SHP77 (cell line): Measurements from ENCODE around the gene MPPED1.

Experiments used
- DNase-seq, 2 experiments: peaks; one replicate each; lab custom pipeline; 2025; lab: John Stamatoyannopoulos, UW

The MPPED1 gene

GRCh38 chr22:43542681-43543521 lies 131.1 kb downstream of the MPPED1 start:
- DNase-seq: no peak

GRCh38 chr22:43543522-43544288 lies 131.9 kb downstream of the MPPED1 start:
- DNase-seq: no peak

- DNase-seq: no peak
These were observed 132.5 kb downstream of the MPPED1 start for GRCh38 chr22:43544289-43544673.

- DNase-seq: no peak
These were observed 134.4 kb downstream of the MPPED1 start for GRCh38 chr22:43546186-43546585.

- DNase-seq: no peak
These were observed 138.3 kb downstream of the MPPED1 start for GRCh38 chr22:43550024-43550620.

- DNase-seq: no peak
These were observed 138.9 kb downstream of the MPPED1 start for GRCh38 chr22:43550672-43551071.

GRCh38 chr22:43553451-43554258 lies 141.8 kb downstream of the MPPED1 start:
- DNase-seq: no peak

- DNase-seq: no peak
These were observed 142.4 kb downstream of the MPPED1 start for GRCh38 chr22:43554259-43554636.

GRCh38 chr22:43554694-43555365 lies 143.0 kb downstream of the MPPED1 start:
- DNase-seq: no peak

GRCh38 chr22:43555561-43556515 lies 144.0 kb downstream of the MPPED1 start:
- DNase-seq: no peak
